ENCODE measurements around the gene DDX49. TPM values are rescaled to one million over a fixed set of nuclear protein-coding genes. Genes with fewer than 3 reads are reported as not detected.

The DDX49 gene
- total RNA-seq, 2 experiments from 2014 or later, result 63.7 to 82.4 TPM

DNA sequence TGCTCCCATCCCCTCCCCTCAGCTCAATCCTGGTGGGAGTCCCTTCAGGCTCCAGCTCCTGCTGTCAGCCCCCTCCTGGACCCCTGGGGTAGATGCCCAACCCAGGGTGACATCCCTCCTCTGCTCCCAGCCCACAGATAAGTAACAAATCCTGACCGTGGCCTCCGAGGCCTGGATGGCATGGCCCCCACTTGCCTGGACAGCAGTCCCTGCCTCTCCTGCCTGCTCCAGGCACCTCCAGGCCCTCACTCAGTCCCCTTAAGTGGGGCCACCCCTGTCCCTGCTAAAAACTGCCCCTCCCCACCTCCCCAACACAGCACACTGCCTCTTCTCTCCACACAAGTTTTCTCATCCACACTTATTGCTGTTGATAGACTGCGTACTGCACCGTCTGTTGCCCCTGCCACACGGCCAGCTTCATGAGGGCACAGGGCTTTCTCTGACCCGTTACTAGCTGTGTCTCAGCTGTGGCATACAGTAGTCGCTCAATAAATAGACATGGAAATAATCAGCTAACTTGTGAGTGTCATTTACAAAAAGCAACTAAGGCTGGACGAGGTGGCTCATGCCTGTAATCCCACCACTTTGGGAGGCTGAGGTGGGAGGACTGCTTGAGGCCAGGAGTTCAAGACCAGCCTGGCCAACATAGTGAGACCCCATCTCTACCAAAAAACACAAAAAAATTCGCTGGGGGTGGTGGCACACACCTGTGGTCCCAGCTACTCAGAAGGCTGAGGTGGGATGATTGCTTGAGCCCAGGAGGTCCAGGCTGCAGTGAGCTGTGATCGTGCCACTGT lies 29.4 kb upstream of the DDX49 start:
- no peak overlapping the region for H3K4me2 ChIP-seq (ENCODE audit: low read length)
- no peaks in the 10 kb centered on the region for H3K9me2 ChIP-seq (ENCODE audit: insufficient read depth, low read length)
- no peak overlapping the region for H3K4me3 ChIP-seq (ENCODE audit: low read depth, low read length, poor library complexity, severe bottlenecking)
- H3K27ac ChIP-seq (ENCODE audit: low read depth, low read length, poor library complexity, severe bottlenecking), result no peak overlapping the region
- TF ChIP-seq, protein P1, sequence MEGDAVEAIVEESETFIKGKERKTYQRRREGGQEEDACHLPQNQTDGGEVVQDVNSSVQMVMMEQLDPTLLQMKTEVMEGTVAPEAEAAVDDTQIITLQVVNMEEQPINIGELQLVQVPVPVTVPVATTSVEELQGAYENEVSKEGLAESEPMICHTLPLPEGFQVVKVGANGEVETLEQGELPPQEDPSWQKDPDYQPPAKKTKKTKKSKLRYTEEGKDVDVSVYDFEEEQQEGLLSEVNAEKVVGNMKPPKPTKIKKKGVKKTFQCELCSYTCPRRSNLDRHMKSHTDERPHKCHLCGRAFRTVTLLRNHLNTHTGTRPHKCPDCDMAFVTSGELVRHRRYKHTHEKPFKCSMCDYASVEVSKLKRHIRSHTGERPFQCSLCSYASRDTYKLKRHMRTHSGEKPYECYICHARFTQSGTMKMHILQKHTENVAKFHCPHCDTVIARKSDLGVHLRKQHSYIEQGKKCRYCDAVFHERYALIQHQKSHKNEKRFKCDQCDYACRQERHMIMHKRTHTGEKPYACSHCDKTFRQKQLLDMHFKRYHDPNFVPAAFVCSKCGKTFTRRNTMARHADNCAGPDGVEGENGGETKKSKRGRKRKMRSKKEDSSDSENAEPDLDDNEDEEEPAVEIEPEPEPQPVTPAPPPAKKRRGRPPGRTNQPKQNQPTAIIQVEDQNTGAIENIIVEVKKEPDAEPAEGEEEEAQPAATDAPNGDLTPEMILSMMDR (conservative IDR thresholded peaks at IDR 0.05; ENCODE audit: low read length), result no peak
- no peak for TF ChIP-seq EZH2phosphoT487 (IDR thresholded peaks at IDR 0.05; ENCODE audit: borderline replicate concordance, low read depth, low read length)
- DNase-seq (ENCODE audit: low spot score), result no peak
- no peaks in the 10 kb centered on the region for H3K4me1 ChIP-seq (ENCODE audit: insufficient read depth, low read length, poor library complexity, severe bottlenecking)
- intact Hi-C loops (cut with micrococcal nuclease; ENCODE audit: unreplicated experiment), result no loop called here
- ChIA-PET POLR2A (interaction anchor here (0.6 kb wide), 1 partner anchor 8 kb away, joined by 3 read pairs; no protein-coding TSS in a partner anchor), CTCF (ENCODE audit: unreplicated experiment) (no interaction called here)
- no TSS peak for BruUV-seq (replicated peaks)
- H3K36me3 ChIP-seq (ENCODE audit: insufficient read depth, low read length), result no peaks in the 10 kb centered on the region
- no peaks in the 10 kb centered on the region for H3K9me3 ChIP-seq (ENCODE audit: low read length)
- H4K20me1 ChIP-seq (ENCODE audit: insufficient read depth, low read length), result no peaks in the 10 kb centered on the region
- H2AFZ ChIP-seq (ENCODE audit: low read length), result no peak overlapping the region
- no peaks in the 10 kb centered on the region for H3K79me2 ChIP-seq (ENCODE audit: insufficient read depth, low read depth, low read length)

DNA sequence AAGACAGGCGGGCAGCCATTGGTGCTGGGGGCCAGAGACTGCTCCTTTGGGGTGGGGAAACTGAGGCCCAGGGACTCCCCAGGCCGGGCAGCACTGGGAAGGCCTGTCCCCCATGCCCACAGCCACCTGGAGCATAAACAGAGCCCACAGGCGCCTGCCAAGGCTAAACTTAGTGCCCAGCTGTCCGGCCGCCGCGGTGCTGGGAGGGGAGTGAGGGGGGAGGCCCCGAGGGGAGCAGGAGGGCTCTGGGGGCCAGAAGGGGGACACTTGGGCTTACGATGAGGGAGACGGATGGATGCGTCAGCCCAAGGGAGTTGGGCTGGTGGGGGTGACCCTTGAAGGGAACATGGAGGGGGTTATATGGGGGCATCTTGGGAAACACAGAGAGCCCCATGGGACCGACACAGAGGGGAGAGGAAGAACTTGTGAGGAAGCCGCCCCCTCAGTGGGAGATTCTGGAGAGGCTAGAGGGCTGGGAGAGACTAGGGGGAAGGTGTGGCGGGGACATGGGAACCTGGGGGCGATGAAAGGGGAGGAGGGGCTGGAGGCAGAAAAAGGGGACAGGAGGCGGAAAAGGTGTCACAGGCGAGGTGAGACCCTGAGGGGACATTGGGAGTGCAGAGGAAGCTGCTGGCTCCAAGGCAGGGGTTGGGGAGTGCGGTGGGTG lies 25.8 kb upstream of the DDX49 start:
- H3K79me2 ChIP-seq (ENCODE audit: insufficient read depth, low read depth, low read length), result no peaks in the 10 kb centered on the region
- no peaks in the 10 kb centered on the region for H3K36me3 ChIP-seq (ENCODE audit: insufficient read depth, low read length)
- H3K4me2 ChIP-seq (ENCODE audit: low read length), result no peak overlapping the region
- H3K27ac ChIP-seq (ENCODE audit: low read depth, low read length, poor library complexity, severe bottlenecking), result no peak overlapping the region
- H3K9me3 ChIP-seq (ENCODE audit: low read length), result no peaks in the 10 kb centered on the region
- BruUV-seq (replicated peaks), result no TSS peak
- H3K4me1 ChIP-seq (ENCODE audit: insufficient read depth, low read length, poor library complexity, severe bottlenecking), result no peaks in the 10 kb centered on the region
- H2AFZ ChIP-seq (ENCODE audit: low read length), result no peak overlapping the region
- H4K20me1 ChIP-seq (ENCODE audit: insufficient read depth, low read length), result no peaks in the 10 kb centered on the region
- ChIA-PET POLR2A (no interaction called here), CTCF (ENCODE audit: unreplicated experiment) (no interaction called here)
- DNase-seq (ENCODE audit: low spot score), result no peak
- no peak for TF ChIP-seq EZH2phosphoT487 (IDR thresholded peaks at IDR 0.05; ENCODE audit: borderline replicate concordance, low read depth, low read length)
- TF ChIP-seq, protein P1 (conservative IDR thresholded peaks at IDR 0.05; ENCODE audit: low read length), result no peak
- H3K4me3 ChIP-seq (ENCODE audit: low read depth, low read length, poor library complexity, severe bottlenecking), result no peak overlapping the region
- intact Hi-C loops (cut with micrococcal nuclease; ENCODE audit: unreplicated experiment), result loop anchor here (2.0 kb wide), 1 partner anchor 93 kb away; no protein-coding TSS in a partner anchor
- no peaks in the 10 kb centered on the region for H3K9me2 ChIP-seq (ENCODE audit: insufficient read depth, low read length)

Measured in OCI-LY7 (cell line).